ENCODE measurements around the gene AKT1.
"Not testable (repeated sequence)": the region's sequence is repeated elsewhere in the genome, so short reads cannot be mapped to it uniquely, and the experiment has no call there.

The AKT1 gene

DNA sequence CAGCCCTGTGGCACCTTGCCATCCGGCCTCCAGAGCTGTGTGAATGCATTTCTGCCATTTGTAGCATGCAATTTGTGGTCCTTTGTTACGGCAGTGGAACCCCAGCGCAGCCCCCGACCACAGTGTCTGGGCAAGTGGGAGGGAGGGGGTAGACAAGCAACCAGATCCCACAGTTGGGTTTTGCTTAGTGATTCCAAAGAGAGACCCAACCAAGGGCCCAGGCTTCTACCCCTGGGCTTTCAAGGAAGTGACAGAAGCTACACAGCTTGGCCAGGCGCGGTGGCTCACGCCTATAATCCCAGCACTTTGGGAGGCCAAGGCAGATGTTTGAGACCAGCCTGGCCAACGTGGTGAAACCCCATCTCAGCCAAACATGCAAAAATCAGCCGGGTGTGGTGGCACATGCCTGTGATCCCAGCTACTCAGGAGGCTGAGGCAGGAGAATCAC, 23.2 kb upstream of the AKT1 start:
- no peak for DNase-seq (ENCODE audit: low read depth in 2 of 2)

- no peak for DNase-seq (ENCODE audit: low read depth in 2 of 2)
These were observed 22.6 kb upstream of the AKT1 start for GRCh38 chr14:104817930-104818713.

DNA sequence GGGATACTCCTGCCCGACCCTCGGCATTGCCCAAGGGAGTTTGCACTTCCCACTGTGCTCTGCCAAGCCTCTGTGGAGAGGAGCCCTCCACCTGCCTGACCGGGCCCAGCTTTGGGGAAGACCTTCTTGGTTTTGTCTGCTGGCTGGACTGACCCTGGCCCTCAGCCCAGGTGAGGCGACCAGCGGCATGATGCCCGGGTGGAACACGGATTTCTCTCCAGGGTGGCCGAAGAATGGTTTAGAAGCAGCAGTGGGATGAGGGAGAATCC, 21.0 kb upstream of the AKT1 start:
- DNase-seq (ENCODE audit: low read depth in 2 of 2): no peak

DNA sequence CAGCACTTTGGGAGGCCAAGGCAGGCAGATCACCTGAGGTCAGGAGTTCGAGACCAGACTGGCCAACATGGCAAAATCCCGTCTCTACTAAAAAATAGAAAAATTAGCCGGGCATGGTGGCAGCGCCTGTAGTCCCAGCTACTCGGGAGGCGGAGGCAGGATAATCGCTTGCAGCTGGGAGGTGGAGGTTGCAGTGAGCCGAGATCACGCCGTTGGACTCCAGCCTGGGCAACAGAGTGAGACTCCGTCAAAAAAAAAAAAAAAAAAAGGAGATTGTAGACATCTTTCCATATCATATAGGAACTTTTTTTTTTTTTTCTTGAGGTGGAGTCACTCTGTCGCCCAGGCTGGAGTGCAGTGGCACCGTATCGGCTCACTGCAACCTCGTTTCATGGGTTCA, 19.2 kb upstream of the AKT1 start:
- not testable (repeated sequence) for DNase-seq (ENCODE audit: low read depth in 2 of 2)

DNA sequence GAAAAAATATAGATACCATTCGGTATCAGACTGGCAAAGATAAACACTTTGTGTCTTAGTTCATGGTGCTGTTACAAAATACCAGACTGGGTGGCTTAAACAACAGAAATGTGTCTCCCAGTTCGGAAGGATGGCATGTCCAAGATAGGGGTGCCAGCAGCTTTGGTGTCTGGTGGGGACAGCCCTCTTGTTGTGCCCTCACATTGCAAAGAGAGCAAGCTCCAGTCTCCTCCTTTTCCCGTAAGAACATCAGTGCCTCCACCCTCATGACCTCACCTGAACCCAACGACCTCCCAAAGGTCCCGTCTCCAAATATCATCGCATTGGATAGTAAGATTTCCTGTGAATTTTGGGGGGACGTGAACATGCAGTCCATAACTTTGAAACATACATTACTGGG, 17.7 kb upstream of the AKT1 start:
- no peak for DNase-seq (ENCODE audit: low read depth in 2 of 2)

DNA sequence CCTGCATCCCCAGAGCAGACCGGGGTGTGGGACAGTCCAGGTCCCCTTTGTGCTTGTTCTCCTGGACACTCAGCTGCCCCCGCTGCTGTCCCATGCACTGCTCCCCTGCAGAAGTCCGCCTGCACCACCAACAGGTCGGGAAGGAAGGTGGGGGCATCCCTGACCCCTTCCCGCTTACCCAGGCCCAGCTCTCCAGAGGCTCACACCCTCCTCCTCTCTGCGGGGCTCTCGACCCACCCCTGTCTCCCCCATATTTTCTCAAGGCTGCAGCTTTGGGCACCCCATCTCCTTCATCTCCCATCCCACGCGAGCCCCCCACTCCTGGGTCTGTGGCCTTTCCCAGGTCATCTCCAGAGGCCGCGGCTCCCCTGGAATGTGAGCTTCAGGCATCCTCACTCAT, 14.8 kb upstream of the AKT1 start:
- no peak for DNase-seq (ENCODE audit: low read depth in 2 of 2)

- DNase-seq (ENCODE audit: low read depth in 2 of 2): no peak
These were observed 12.9 kb upstream of the AKT1 start for GRCh38 chr14:104808456-104808855.

DNA sequence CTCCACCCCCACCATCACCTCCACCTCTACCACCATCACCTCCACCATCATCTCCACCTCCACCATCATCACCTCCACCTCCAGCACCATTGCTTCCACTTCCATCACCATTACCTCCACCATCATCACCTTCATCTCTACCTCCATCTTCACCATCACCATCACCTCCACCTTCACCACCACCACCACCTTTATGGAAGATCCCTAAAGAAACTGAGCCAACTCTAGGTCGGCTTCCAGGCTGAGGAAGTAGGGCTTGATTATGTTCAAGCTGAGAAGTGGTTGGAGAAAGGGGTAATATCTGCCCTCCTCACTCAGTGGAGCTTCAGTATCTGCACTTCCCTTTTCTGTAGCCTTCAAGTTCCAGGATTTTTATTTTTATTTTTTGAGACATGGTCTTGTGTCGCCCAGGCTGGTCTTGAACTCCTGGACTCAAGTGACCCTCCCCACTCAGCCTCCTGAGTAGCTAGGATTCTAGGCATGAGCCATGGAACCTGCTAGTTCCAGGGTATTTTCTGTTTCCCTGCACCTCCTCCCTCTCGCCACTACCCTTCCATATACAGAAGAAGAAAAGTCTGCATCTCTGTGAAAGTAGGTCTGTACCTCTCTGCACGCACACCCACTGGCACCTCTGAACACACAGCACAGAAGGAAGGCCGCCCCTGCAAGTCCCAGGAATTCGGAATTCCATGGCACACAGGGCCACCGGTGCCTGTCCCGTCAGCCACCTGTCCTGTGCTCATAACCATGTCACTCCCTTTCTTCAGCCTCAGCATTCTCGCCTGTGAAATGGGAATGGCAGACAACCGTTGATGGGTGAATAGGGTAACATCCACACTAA, 11.3 kb upstream of the AKT1 start:
- DNase-seq (ENCODE audit: low read depth in 2 of 2): no peak

GRCh38 chr14:104805941-104806624, 10.5 kb upstream of the AKT1 start:
- no peak for DNase-seq (ENCODE audit: low read depth in 2 of 2)

DNA sequence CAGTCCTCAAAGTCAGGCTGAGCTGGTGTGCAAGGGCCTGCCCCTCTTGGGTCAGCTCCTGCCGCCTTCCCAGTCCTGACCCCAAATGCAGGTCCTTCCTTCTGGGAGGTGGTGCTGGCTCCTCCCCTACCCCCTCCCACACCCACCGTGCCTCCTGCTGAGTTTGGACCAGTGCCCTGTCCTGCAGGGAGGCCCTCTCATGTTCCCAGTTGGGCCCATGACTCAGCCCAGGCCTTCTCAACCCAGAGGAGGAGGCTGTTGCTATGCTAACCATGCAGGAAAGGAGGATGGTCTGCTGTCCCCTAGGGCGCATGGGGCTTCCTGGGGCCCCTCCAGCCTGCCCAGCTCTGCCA, 9.8 kb upstream of the AKT1 start:
- DNase-seq (ENCODE audit: low read depth in 2 of 2): peak; percentile 76 to 81

- no peak for DNase-seq (ENCODE audit: low read depth in 2 of 2)
These were observed 9.2 kb upstream of the AKT1 start for GRCh38 chr14:104804481-104805325.

DNA sequence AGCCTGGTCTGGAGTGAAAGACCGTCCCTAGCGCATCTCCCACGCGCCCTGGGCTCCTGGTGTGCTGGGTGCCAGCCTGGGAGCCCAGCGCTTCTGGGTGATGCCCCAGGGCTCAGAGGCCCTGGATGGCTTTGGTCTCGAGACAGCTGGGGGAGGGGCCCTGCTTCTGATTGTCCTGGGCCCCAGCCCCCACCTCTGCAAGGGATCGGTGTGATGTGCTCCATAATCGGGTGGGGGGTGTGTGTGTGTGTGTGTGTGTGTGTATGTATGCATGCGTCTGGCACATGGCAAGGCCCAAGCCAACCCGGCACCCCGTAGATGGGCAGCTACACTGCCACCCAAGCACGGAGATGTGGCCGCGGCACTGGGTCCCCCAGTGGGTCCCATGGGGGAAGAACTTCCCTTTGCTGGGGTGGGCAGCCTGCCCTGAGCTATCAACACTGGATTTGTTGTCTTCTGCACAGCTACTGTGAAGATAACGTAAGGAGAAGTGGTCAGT, 8.4 kb upstream of the AKT1 start:
- no peak for DNase-seq (ENCODE audit: low read depth in 2 of 2)

DNA sequence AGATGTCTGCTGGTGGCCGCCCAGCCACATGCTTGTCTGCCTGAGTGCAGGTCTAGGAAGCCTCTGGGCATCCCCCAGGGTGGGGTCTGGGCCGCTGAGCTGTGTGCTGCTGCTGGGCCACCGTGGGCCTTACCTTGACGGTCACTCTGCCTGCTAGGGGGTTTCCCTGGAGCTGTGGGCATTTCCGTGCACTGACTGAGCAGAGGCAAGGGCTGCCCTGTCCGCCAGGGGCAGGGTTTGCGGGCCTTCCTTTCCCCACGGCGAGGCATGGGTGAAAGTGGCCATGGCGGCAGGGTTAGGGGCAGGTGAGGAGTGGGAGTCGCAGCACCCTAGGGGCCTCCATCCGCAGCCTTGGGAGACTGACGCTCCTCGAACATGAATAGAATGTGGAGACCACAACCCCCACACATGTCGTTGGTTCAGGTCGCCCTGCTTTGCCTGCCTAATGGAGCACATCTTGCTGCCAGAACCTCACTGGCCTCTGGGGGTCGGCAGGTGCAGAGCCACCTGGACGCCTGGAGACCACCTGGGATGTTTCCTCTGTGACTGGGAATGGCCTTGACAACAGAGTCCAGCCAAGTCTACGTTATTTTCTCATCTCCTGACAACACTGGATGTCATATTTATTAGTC, 7.8 kb upstream of the AKT1 start:
- DNase-seq (ENCODE audit: low read depth in 2 of 2): no peak

GRCh38 chr14:104802394-104803184, 7.0 kb upstream of the AKT1 start:
- DNase-seq (ENCODE audit: low read depth in 2 of 2): no peak

- DNase-seq (ENCODE audit: low read depth in 2 of 2): no peak
These were observed 6.2 kb upstream of the AKT1 start for GRCh38 chr14:104801520-104802393.

- peak in 1 of 2 experiments; percentile 11 for DNase-seq (ENCODE audit: low read depth in 2 of 2)
These were observed 5.4 kb upstream of the AKT1 start, which contains the start of gene ZBTB42 for GRCh38 chr14:104800771-104801519. Gene ZBTB42 (plus strand): TSS chr14:104801101. CDS start chr14:104801198, 97 bp downstream.

- peak; percentile 66 to 70 for DNase-seq (ENCODE audit: low read depth in 2 of 2)
These were observed 4.6 kb upstream of the AKT1 start for GRCh38 chr14:104800015-104800770.
